MM.1S (cell line): ENCODE measurements around the gene KIZ.

ENCODE experiments used
- EZH2 ChIP-seq: fragments of 300-600 bp; sonication (generic); optimal IDR thresholded peaks from 2 replicates; pipeline ENCODE3; 2017; ENCODE audit warnings: low read depth, mild to moderate bottlenecking, antibody characterized with exemption, low read length, mixed read lengths
- EZH2phosphoT487 ChIP-seq: fragments of 300-600 bp; sonication (generic); IDR thresholded peaks from 2 replicates; pipeline ENCODE4 v1.6.1; 2018; ENCODE audit warnings: antibody characterized with exemption, low read length
- TF ChIP-seq, protein P1 (sequence below): fragments of 300-600 bp; sonication (generic); IDR thresholded peaks from 2 replicates; pipeline ENCODE4 v1.5.1; 2016; ENCODE audit warnings: antibody characterized with exemption, low read length, mixed read lengths

DNA sequence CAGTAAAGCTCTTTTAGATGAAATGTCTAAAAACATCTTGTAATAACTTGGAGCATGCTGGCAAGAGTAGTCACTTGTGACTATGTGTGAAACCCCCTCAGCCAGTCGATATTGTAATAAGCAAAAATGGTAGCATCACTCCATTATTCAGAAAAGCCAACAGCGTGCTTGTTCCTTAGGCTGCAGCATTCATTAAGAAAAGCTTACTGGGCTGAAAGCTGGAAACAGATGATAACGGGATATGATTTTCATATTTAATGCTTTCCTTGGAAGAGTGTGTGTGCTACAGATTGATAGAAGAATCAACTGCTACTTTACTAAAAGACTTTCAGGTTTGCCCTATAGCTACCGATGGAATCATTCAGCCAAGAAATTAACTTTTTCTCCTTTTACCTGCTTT lies 20.3 kb downstream of the KIZ start:
- TF ChIP-seq EZH2: no peak
- TF ChIP-seq, protein P1, sequence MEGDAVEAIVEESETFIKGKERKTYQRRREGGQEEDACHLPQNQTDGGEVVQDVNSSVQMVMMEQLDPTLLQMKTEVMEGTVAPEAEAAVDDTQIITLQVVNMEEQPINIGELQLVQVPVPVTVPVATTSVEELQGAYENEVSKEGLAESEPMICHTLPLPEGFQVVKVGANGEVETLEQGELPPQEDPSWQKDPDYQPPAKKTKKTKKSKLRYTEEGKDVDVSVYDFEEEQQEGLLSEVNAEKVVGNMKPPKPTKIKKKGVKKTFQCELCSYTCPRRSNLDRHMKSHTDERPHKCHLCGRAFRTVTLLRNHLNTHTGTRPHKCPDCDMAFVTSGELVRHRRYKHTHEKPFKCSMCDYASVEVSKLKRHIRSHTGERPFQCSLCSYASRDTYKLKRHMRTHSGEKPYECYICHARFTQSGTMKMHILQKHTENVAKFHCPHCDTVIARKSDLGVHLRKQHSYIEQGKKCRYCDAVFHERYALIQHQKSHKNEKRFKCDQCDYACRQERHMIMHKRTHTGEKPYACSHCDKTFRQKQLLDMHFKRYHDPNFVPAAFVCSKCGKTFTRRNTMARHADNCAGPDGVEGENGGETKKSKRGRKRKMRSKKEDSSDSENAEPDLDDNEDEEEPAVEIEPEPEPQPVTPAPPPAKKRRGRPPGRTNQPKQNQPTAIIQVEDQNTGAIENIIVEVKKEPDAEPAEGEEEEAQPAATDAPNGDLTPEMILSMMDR: no peak
- no peak for TF ChIP-seq EZH2phosphoT487
